Upper lobe of left lung (tissue), 4 donors: ENCODE data around the gene ZNF107.

ENCODE experiments used
- EP300 ChIP-seq, 4 donors: sonication (generic); formaldehyde crosslinking; IDR thresholded peaks; one replicate each; pipeline ENCODE4 v1.5.1; 2017; ENCODE audit warnings: antibody characterized with exemption in 4 of 4, control low read depth in 2 of 4
- POLR2A ChIP-seq, 4 donors: fragments of 450-650 bp; IDR thresholded peaks; one replicate each; pipeline ENCODE4 v1.5.1; 2016 to 2017; ENCODE audit warnings: antibody characterized with exemption in 4 of 4, mild to moderate bottlenecking in 2 of 4
- POLR2AphosphoS5 ChIP-seq, 2 donors: sonication (generic); formaldehyde crosslinking; IDR thresholded peaks; one replicate each; pipeline ENCODE4 v1.5.1; 2017; ENCODE audit warnings: antibody characterized with exemption in 2 of 2
- TF ChIP-seq, protein P1 (sequence below), 6 experiments: fragments of 450-650 bp in 4 of 6; fragments of 200-600 bp in 2 of 6; sonication (generic) in 2 of 6; IDR thresholded peaks; one replicate each; pipeline ENCODE4 v1.5.1; 2016 to 2019; ENCODE audit warnings: antibody characterized with exemption in 6 of 6

DNA sequence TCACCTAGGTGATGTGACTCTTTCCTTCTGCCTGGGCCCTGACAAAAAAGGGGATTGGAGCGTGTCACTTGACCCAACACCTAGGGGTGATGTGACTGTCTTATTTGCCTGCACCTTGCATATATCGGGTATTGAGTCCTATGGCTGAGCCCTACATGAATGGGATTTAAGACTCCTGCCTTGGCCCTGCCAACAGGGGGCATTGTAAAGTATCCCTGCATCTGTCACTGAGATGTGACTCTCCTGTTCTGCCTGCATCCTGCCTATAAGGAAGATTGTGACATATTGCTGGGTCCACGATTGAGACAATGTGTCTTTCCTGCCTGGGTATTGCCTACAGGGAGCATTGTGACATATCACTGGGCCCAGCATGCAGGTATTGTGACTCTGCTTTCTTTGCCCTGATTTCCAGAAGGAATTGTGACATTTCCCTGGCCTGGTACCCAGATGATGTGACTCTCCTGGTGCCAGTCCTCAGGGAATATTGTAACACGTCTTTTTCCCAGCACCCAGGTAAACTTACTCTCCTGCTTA is 14.2 kb upstream of the ZNF107 start:
- no peak for TF ChIP-seq POLR2AphosphoS5 (IDR thresholded peaks at IDR 0.05)
- TF ChIP-seq, protein P1, sequence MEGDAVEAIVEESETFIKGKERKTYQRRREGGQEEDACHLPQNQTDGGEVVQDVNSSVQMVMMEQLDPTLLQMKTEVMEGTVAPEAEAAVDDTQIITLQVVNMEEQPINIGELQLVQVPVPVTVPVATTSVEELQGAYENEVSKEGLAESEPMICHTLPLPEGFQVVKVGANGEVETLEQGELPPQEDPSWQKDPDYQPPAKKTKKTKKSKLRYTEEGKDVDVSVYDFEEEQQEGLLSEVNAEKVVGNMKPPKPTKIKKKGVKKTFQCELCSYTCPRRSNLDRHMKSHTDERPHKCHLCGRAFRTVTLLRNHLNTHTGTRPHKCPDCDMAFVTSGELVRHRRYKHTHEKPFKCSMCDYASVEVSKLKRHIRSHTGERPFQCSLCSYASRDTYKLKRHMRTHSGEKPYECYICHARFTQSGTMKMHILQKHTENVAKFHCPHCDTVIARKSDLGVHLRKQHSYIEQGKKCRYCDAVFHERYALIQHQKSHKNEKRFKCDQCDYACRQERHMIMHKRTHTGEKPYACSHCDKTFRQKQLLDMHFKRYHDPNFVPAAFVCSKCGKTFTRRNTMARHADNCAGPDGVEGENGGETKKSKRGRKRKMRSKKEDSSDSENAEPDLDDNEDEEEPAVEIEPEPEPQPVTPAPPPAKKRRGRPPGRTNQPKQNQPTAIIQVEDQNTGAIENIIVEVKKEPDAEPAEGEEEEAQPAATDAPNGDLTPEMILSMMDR (IDR thresholded peaks at IDR 0.05): no peak
- no peak for TF ChIP-seq POLR2A (IDR thresholded peaks at IDR 0.05)
- no peak for TF ChIP-seq EP300 (IDR thresholded peaks at IDR 0.05)
